ENCODE data around the gene WNT4.

DNA sequence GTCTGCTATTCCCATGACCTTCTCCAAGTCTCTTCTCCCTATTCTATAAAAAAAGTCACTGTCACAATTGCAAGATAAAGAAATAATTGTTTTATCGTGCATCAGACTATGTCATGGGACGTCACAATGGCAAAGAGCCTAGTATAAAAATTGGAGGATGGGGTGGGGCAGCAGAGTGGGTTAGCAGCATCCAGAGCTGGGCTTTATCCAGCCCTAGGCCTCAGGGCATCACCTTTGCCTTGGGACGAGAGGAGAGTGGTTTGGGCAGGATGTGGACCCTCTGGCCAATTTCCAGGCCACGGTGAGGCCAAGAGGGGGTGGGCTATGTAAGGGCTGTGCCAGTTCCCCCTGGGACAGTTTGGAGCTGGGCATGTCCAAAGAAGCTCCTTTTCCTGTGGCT lies 25.7 kb downstream of the WNT4 start:
- TF ChIP-seq CTCF (IDR thresholded peaks at IDR 0.05) = no peak
- no peak for TF ChIP-seq POLR2A (IDR thresholded peaks at IDR 0.05)

Data from heart left ventricle (tissue), 13 donors.